Measurements from ENCODE around the gene ALDH1L1. TPM values are rescaled to one million over a fixed set of nuclear protein-coding genes. Genes with fewer than 3 reads are reported as not detected.

The ALDH1L1 gene
- total and polyA plus RNA-seq, 2 of the 13 experiments (the other 11 are each of a cell fraction or from before 2014, with no cell fraction given), result 11.2 to 28.7 TPM

GRCh38 chr3:126064627-126065258 lies 115.6 kb downstream of the ALDH1L1 start:
- no peaks in the 10 kb centered on the region for H3K79me2 ChIP-seq (ENCODE audit: insufficient read depth, low read length)
- FAIRE-seq, result no peak
- WGBS (ENCODE audit: low lambda C conversion rate), result 75% methylated on average over 10 of the region's 10 CpGs
- H3K9ac ChIP-seq (ENCODE audit: insufficient read depth, low read depth, low read length), result no peak overlapping the region
- no peak overlapping the region for H2AFZ ChIP-seq (ENCODE audit: low read length)
- in situ Hi-C loops (cut with HindIII; ENCODE audit: extremely low pct_ligation_motif_present, low pct_unique_long_range_greater_than_20kb) (no loop called here), intact Hi-C loops (cut with micrococcal nuclease; ENCODE audit: unreplicated experiment) (no loop called here)
- peaks cover 7% of the 10 kb centered on the region; the same call in 1 of the 2 replicates for H4K20me1 ChIP-seq (ENCODE audit: insufficient read depth, low read length)
- BruUV-seq (replicated peaks), result no TSS peak
- ATAC-seq, result no peak
- TF ChIP-seq ZSCAN21 (CRISPR knock-in tag; IDR thresholded peaks at IDR 0.05; ENCODE audit: borderline replicate concordance), result no peak
- H3K27me3 ChIP-seq (ENCODE audit: control insufficient read depth in 1 of 2, insufficient read depth in 2 of 2, low read length in 2 of 2), result no peaks in the 10 kb centered on the region
- ChIA-PET POLR2A (no interaction called here), CTCF (ENCODE audit: low intra/inter-chr PET ratio, low total read pairs) (no interaction called here)
- no peak overlapping the region for H3K27ac ChIP-seq (ENCODE audit: extremely low read length, insufficient read depth, low read length)
- H3K4me3 ChIP-seq (replicated peaks in 1 of 3; ENCODE audit: insufficient read depth in 1 of 3, low read depth in 2 of 3, low read length in 3 of 3), result no peak overlapping the region
- H3K36me3 ChIP-seq (replicated peaks in 1 of 2; ENCODE audit: control insufficient read depth in 1 of 2, insufficient read depth in 2 of 2, low read length in 2 of 2), result peaks cover 0 to 11% of the 10 kb centered on the region in 2 experiments; a peak in 2 of 5 replicates
- no peak for DNase-seq (ENCODE audit: low spot score)
- peaks cover 9% of the 10 kb centered on the region for H3K9me3 ChIP-seq (ENCODE audit: low read length)
- no peak overlapping the region for H3K4me2 ChIP-seq (ENCODE audit: low read depth, low read length)
- peaks cover 24% of the 10 kb centered on the region for H3K4me1 ChIP-seq (ENCODE audit: insufficient read depth, low read length)

- CTCF ChIA-PET (ENCODE audit: low intra/inter-chr PET ratio, low total read pairs), result no interaction called here
- no peak for DNase-seq (ENCODE audit: low spot score)
These were observed 116.9 kb downstream of the ALDH1L1 start for GRCh38 chr3:126063358-126063965.

More at GRCh38 chr3:126063358-126063965, 116.9 kb downstream of the ALDH1L1 start:
- Histone ChIP-seq H3K4me2 (ENCODE audit: low read depth, low read length) (no peak overlapping the region), H3K9ac (ENCODE audit: insufficient read depth, low read depth, low read length) (no peak overlapping the region), H3K79me2 (ENCODE audit: insufficient read depth, low read length) (no peaks in the 10 kb centered on the region), H4K20me1 (ENCODE audit: insufficient read depth, low read length) (peaks cover 7% of the 10 kb centered on the region; the same call in 1 of the 2 replicates), H3K4me3 (replicated peaks in 1 of 3; ENCODE audit: insufficient read depth in 1 of 3, low read depth in 2 of 3, low read length in 3 of 3) (no peak overlapping the region), H3K9me3 (ENCODE audit: low read length) (peaks cover 9% of the 10 kb centered on the region), H2AFZ (ENCODE audit: low read length) (no peak overlapping the region), H3K27ac (ENCODE audit: extremely low read length, insufficient read depth, low read length) (no peak overlapping the region), H3K27me3 (ENCODE audit: control insufficient read depth in 1 of 2, insufficient read depth in 2 of 2, low read length in 2 of 2) (no peaks in the 10 kb centered on the region), H3K4me1 (ENCODE audit: insufficient read depth, low read length) (peaks cover 24% of the 10 kb centered on the region), H3K36me3 (replicated peaks in 1 of 2; ENCODE audit: control insufficient read depth in 1 of 2, insufficient read depth in 2 of 2, low read length in 2 of 2) (peaks cover 0 to 11% of the 10 kb centered on the region in 2 experiments; a peak in 2 of 5 replicates)
- intact Hi-C loops (cut with micrococcal nuclease; ENCODE audit: unreplicated experiment) (no loop called here), in situ Hi-C loops (cut with HindIII; ENCODE audit: extremely low pct_ligation_motif_present, low pct_unique_long_range_greater_than_20kb) (no loop called here)
- TF ChIP-seq ZNF580 (CRISPR knock-in tag; IDR thresholded peaks at IDR 0.05; ENCODE audit: borderline replicate concordance, low read depth), result no peak
- FAIRE-seq (no peak), ATAC-seq (no peak)
- BruUV-seq (replicated peaks), result no TSS peak
- WGBS (ENCODE audit: low lambda C conversion rate), result 100% methylated on average over 2 of the region's 8 CpGs
- POLR2A ChIA-PET, result no interaction called here

All from HepG2 (cell line).